ENCODE results near the gene ACBD4. TPM values are rescaled to one million over a fixed set of nuclear protein-coding genes. Genes with fewer than 3 reads are reported as not detected.

The ACBD4 gene
- total RNA-seq, 2 experiments from 2014 or later = 24.8 to 26.3 TPM

DNA sequence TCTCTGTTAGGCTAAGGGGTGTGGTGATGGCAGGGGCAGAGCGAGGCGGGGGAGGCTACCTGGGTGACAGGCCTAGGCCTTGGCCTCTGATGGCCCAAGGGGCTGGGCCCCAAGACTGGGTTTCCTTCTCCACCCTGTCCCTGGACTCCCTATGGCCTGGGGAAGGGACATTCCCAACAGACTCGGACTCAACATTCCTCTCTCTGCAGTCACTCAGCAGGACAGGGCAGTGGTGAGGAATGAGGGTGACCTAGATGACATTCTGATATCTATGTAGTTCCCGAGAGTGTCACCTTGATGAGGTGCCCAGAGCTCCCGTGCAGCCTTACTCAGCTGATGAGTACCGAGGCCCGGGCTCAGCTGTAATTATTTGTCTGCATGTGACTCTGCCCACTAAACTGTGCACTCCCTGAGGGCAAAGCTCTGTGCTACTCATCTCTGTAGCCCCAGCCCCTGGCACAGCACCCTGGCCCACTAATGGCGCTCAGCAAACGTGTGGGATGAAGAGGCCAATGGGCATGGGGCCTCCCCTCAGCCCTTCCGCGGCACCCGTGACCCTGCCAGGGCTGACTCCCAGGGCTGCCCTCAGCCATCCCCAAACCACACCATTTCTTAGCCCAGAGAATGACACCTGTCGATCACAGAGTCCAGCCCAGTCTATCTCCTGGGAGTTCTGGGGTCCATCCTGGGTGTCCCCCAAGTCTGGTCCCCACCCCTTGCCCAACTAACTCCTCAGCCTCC lies 5.4 kb upstream of the ACBD4 start:
- no peak overlapping the region for H3K27ac ChIP-seq (ENCODE audit: low read depth in 1 of 2, low read length in 2 of 2)
- no peaks in the 10 kb centered on the region for H3K36me3 ChIP-seq (ENCODE audit: insufficient read depth, low read length)
- ChIA-PET CTCF (no interaction called here), POLR2A (no interaction called here)
- DNase-seq = peak in 1 of 14 experiments; percentile 30
- no peaks in the 10 kb centered on the region for H3K27me3 ChIP-seq (ENCODE audit: control insufficient read depth in 1 of 2, insufficient read depth in 2 of 2, low read length in 2 of 2)
- Mint-ChIP-seq H3K4me1 (ENCODE audit: low read depth) (peaks cover 6% of the 10 kb centered on the region), H3K27me3 (no peaks in the 10 kb centered on the region), H3K9me3 (no peaks in the 10 kb centered on the region), H3K36me3 (ENCODE audit: low read depth) (peaks cover under 1% of the 10 kb centered on the region), H3K4me3 (peak overlapping the region; percentile 76), H3K27ac (no peak overlapping the region)
- no peak for ATAC-seq (ENCODE audit: poor library complexity)
- intact Hi-C loops (cut with DNase I, micrococcal nuclease) = loop anchor here in 1 of 2 experiments (5.0 kb wide), 1 partner anchor 228 kb away; a partner anchor contains a TSS
- TF ChIP-seq, protein P1, sequence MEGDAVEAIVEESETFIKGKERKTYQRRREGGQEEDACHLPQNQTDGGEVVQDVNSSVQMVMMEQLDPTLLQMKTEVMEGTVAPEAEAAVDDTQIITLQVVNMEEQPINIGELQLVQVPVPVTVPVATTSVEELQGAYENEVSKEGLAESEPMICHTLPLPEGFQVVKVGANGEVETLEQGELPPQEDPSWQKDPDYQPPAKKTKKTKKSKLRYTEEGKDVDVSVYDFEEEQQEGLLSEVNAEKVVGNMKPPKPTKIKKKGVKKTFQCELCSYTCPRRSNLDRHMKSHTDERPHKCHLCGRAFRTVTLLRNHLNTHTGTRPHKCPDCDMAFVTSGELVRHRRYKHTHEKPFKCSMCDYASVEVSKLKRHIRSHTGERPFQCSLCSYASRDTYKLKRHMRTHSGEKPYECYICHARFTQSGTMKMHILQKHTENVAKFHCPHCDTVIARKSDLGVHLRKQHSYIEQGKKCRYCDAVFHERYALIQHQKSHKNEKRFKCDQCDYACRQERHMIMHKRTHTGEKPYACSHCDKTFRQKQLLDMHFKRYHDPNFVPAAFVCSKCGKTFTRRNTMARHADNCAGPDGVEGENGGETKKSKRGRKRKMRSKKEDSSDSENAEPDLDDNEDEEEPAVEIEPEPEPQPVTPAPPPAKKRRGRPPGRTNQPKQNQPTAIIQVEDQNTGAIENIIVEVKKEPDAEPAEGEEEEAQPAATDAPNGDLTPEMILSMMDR (IDR thresholded peaks at IDR 0.05) = no peak
- peaks cover 19% of the 10 kb centered on the region for H3K4me1 ChIP-seq (ENCODE audit: insufficient read depth, low read length)
- H3K9me3 ChIP-seq (ENCODE audit: control insufficient read depth in 1 of 2, insufficient read depth in 1 of 2, low read length in 2 of 2) = no peaks in the 10 kb centered on the region
- no peak overlapping the region for H3K4me3 ChIP-seq (ENCODE audit: low read length)

DNA sequence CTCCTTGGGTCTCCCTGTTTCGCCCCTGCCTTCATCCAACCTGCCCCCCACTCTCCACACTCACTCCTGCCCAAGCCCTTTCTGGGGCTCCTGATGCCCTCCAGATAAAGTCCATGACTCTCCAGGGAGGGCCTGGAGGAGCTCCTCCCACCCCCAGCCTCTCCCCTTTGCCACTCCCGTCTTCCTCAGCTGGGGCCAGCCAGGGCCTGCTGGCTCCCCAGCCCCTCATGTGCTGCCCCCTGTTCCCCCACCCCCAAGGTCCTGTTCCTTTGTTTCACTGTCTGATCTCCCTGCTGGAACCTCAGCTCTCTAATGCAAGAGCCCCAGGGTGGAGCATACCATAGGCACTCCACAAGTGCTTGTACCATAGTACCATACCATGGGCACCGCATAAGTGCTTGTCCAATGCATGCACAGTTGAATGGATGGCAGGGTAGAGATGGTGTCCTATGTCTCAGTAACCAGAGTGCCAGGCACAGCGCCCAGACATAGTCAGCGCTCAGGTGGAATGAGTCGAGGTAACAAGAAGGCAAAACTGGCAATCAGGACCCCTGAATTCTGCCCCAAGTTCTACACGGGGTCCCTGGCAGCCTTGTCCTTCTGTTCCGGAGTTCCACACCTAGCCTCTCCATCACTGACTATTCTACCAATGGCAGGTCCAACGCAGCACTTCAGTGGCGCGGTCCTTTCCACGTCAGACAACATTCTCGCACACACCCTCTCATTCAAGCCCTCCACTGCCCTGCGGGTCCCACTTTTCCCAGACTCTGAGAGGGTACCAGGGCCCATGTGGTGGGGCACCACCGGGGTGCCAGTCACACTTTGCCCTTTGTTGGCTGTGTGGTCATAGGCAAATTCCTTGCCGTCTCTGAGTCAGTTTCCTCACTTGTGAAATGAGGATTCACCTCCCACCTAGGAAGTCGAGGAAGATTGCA lies 4.5 kb upstream of the ACBD4 start:
- intact Hi-C loops (cut with DNase I, micrococcal nuclease) = loop anchor here in 1 of 2 experiments (5.0 kb wide), 1 partner anchor 229 kb away; a partner anchor contains a TSS
- ChIA-PET CTCF (interaction anchor here (1.8 kb wide), 1 partner anchor 66 kb away, joined by 4 read pairs; no protein-coding TSS in a partner anchor), POLR2A (interaction anchor here (3.3 kb wide), 1 partner anchor 18 kb away, joined by 17 read pairs; the partner anchor contains the start of gene HEXIM1)

More for the DNA sequence above, 4.5 kb upstream of the ACBD4 start:
- TF ChIP-seq, protein P1 (IDR thresholded peaks at IDR 0.05) = no peak
- Histone ChIP-seq H3K27ac (ENCODE audit: low read depth in 1 of 2, low read length in 2 of 2) (no peak overlapping the region), H3K4me3 (ENCODE audit: low read length) (no peak overlapping the region), H3K4me1 (ENCODE audit: insufficient read depth, low read length) (peaks cover 24% of the 10 kb centered on the region), H3K27me3 (ENCODE audit: control insufficient read depth in 1 of 2, insufficient read depth in 2 of 2, low read length in 2 of 2) (no peaks in the 10 kb centered on the region), H3K9me3 (ENCODE audit: control insufficient read depth in 1 of 2, insufficient read depth in 1 of 2, low read length in 2 of 2) (no peaks in the 10 kb centered on the region), H3K36me3 (ENCODE audit: insufficient read depth, low read length) (no peaks in the 10 kb centered on the region)
- DNase-seq (peak in 1 of 14 experiments; percentile 18), ATAC-seq (ENCODE audit: poor library complexity) (no peak)
- peaks cover 14% of the 10 kb centered on the region for H3K4me1 Mint-ChIP-seq (ENCODE audit: low read depth)
- peak overlapping the region; percentile 4 for H3K27ac Mint-ChIP-seq
- H3K27me3 Mint-ChIP-seq = no peaks in the 10 kb centered on the region
- H3K4me3 Mint-ChIP-seq = peak overlapping the region; percentile 76
- no peaks in the 10 kb centered on the region for H3K9me3 Mint-ChIP-seq
- H3K36me3 Mint-ChIP-seq (ENCODE audit: low read depth) = peaks cover 6% of the 10 kb centered on the region

Data from CD4-positive, alpha-beta T cell (primary cell).